Measurements from ENCODE around the gene SLC25A48.

Gene SLC25A48

GRCh38 chr5:135834639-135835529 is at the start of gene SLC25A48:
Gene SLC25A48 (plus strand): TSS chr5:135834663. CDS start chr5:135834848, 185 bp downstream.
- H3K9ac ChIP-seq: peak within 1 kb of the TSS in 4 of 11 experiments; percentile 13 to 46 (median 39); a peak in 5 of 22 replicates
- peak within 1 kb of the TSS; percentile 84 to 99 (median 91) for H3K4me2 ChIP-seq
- H3K4me3 ChIP-seq: peak within 1 kb of the TSS; percentile 49 to 69 (median 58)
- H3K36me3 ChIP-seq: no peaks in the 10 kb centered on the region
- TF ChIP-seq Cebpa-rat (IDR thresholded peaks at IDR 0.05): no peak
- H3K4me1 ChIP-seq: peaks cover 0 to 11% (median 2%) of the 10 kb centered on the region in 10 experiments; a peak in 5 of 20 replicates
- H4K20me1 ChIP-seq: peaks cover 0 to 8% (median 0%) of the 10 kb centered on the region in 11 experiments; a peak in 4 of 22 replicates
- no peak within 1 kb of the TSS for H3K27ac ChIP-seq
- peaks cover 19 to 34% (median 26%) of the 10 kb centered on the region in 11 experiments for H3K9me3 ChIP-seq (replicated peaks in 1 of 11)
- peaks cover 20 to 42% (median 26%) of the 10 kb centered on the region in 11 experiments for H3K27me3 ChIP-seq

GRCh38 chr5:135800656-135801055 is 33.8 kb upstream of the SLC25A48 start:
- no peaks in the 10 kb centered on the region for H4K20me1 ChIP-seq
- no peak overlapping the region for H3K27ac ChIP-seq
- peaks cover 0 to 4% (median 0%) of the 10 kb centered on the region in 11 experiments; a peak in 3 of 22 replicates for H3K9me3 ChIP-seq (replicated peaks in 1 of 11)
- no peaks in the 10 kb centered on the region for H3K4me1 ChIP-seq
- H3K9ac ChIP-seq: no peak overlapping the region
- H3K27me3 ChIP-seq: no peaks in the 10 kb centered on the region
- H3K4me2 ChIP-seq: no peak overlapping the region
- no peak overlapping the region for H3K4me3 ChIP-seq
- no peak for TF ChIP-seq Cebpa-rat (IDR thresholded peaks at IDR 0.05)
- no peaks in the 10 kb centered on the region for H3K36me3 ChIP-seq

- Histone ChIP-seq H3K4me3 (no peak overlapping the region), H3K4me2 (peak overlapping the region in 9 of 11 experiments; percentile 14 to 61 (median 36); a peak in 16 of 22 replicates), H3K27ac (peak overlapping the region in 5 of 11 experiments; percentile 25 to 40 (median 36); a peak in 6 of 22 replicates), H3K27me3 (no peaks in the 10 kb centered on the region), H3K9me3 (replicated peaks in 1 of 11) (peaks cover 0 to 26% (median 8%) of the 10 kb centered on the region in 11 experiments; a peak in 10 of 22 replicates), H4K20me1 (no peaks in the 10 kb centered on the region), H3K36me3 (no peaks in the 10 kb centered on the region), H3K9ac (no peak overlapping the region), H3K4me1 (peaks cover 0 to 12% (median 10%) of the 10 kb centered on the region in 10 experiments; a peak in 15 of 20 replicates)
- peak in 1 of 11 experiments; percentile 6; a peak in 1 of 22 replicates for TF ChIP-seq Cebpa-rat (IDR thresholded peaks at IDR 0.05)
Observed at GRCh38 chr5:135810188-135810943, 24.1 kb upstream of the SLC25A48 start.

DNA sequence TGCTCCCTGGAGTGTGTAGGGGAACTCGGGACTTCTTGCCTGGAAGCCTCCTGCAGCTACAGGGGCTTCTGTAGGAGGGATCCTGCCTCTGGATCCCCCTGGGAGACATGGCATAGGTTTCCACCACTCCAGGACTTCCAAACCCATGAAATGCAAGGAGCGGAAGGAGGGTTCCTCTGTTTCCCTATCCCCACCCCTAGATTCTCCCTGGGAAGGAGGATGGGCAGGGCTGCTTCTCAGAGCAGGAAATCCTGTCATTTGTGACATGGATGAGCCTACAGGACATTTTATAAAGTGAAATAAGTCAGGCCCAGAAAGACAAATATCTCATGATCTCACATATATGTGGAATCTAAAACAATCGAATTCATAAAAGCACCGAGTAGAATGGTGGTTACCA is 23.5 kb upstream of the SLC25A48 start:
- Histone ChIP-seq H3K9me3 (replicated peaks in 1 of 11) (peaks cover 0 to 27% (median 8%) of the 10 kb centered on the region in 11 experiments; a peak in 10 of 22 replicates), H3K4me2 (no peak overlapping the region), H3K36me3 (no peaks in the 10 kb centered on the region), H3K27ac (peak overlapping the region in 4 of 11 experiments; percentile 30 to 40 (median 36); a peak in 4 of 22 replicates), H4K20me1 (no peaks in the 10 kb centered on the region), H3K27me3 (no peaks in the 10 kb centered on the region), H3K4me3 (no peak overlapping the region), H3K9ac (no peak overlapping the region), H3K4me1 (peaks cover 0 to 12% (median 10%) of the 10 kb centered on the region in 10 experiments; a peak in 15 of 20 replicates)
- TF ChIP-seq Cebpa-rat (IDR thresholded peaks at IDR 0.05): no peak

DNA sequence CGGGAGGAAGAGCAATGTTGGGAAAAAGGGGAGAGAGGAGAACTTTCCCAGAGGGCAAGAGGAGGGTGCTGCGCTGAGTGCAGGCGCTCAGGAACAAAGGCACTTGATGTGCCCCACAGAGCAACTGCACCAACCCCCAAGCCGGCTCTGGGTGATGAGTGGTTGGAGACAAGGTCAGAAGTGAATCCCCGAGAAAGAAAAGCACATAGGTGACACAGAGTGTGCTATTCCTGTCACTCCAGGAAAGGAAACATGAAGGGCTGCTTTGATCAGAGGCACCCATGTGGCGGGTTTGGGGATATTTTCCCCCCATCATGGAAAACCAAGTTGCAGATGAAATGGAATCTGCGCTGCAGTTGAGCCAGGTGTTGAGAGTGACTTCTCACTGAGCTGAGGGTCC is 20.7 kb upstream of the SLC25A48 start:
- Histone ChIP-seq H4K20me1 (no peaks in the 10 kb centered on the region), H3K9ac (no peak overlapping the region), H3K4me2 (no peak overlapping the region), H3K27me3 (no peaks in the 10 kb centered on the region), H3K36me3 (no peaks in the 10 kb centered on the region), H3K9me3 (replicated peaks in 1 of 11) (peaks cover 0 to 27% (median 8%) of the 10 kb centered on the region in 11 experiments; a peak in 10 of 22 replicates), H3K4me3 (no peak overlapping the region), H3K27ac (no peak overlapping the region), H3K4me1 (peaks cover 0 to 12% (median 10%) of the 10 kb centered on the region in 10 experiments; a peak in 15 of 20 replicates)
- TF ChIP-seq Cebpa-rat (IDR thresholded peaks at IDR 0.05): no peak

DNA sequence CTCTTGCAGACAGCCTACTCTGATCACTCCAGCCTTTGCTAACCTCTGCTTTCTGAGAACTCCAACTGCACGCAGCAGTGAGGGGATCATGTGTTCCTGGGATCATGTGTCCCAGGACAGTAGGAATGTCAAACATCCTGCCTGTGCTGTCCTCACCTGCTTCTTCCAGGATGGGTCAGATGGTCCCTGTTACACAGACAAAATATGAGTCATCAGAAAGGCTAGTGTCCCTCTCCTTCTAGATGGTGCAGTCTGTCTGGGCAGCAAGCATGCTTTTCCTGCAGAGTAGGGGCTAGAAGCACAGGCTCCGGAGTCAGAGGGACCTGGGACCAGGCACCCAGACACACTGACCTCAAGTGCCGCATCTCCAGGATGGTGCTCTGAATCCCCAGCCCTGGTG is 20.1 kb upstream of the SLC25A48 start:
- Histone ChIP-seq H3K4me3 (no peak overlapping the region), H3K9me3 (replicated peaks in 1 of 11) (peaks cover 0 to 27% (median 8%) of the 10 kb centered on the region in 11 experiments; a peak in 10 of 22 replicates), H4K20me1 (no peaks in the 10 kb centered on the region), H3K9ac (no peak overlapping the region), H3K36me3 (no peaks in the 10 kb centered on the region), H3K27ac (no peak overlapping the region), H3K4me1 (peaks cover 0 to 12% (median 10%) of the 10 kb centered on the region in 10 experiments; a peak in 15 of 20 replicates), H3K27me3 (no peaks in the 10 kb centered on the region), H3K4me2 (no peak overlapping the region)
- TF ChIP-seq Cebpa-rat (IDR thresholded peaks at IDR 0.05): no peak

- no peak overlapping the region for H3K4me3 ChIP-seq
- no peak overlapping the region for H3K9ac ChIP-seq
- TF ChIP-seq Cebpa-rat (IDR thresholded peaks at IDR 0.05): no peak
- H4K20me1 ChIP-seq: no peaks in the 10 kb centered on the region
- peaks cover 0 to 27% (median 8%) of the 10 kb centered on the region in 11 experiments; a peak in 10 of 22 replicates for H3K9me3 ChIP-seq (replicated peaks in 1 of 11)
- H3K36me3 ChIP-seq: no peaks in the 10 kb centered on the region
- peaks cover 0 to 11% (median 8%) of the 10 kb centered on the region in 10 experiments; a peak in 15 of 20 replicates for H3K4me1 ChIP-seq
- no peak overlapping the region for H3K27ac ChIP-seq
- H3K27me3 ChIP-seq: no peaks in the 10 kb centered on the region
- H3K4me2 ChIP-seq: no peak overlapping the region
Observed at GRCh38 chr5:135814812-135815211, 19.7 kb upstream of the SLC25A48 start.

DNA sequence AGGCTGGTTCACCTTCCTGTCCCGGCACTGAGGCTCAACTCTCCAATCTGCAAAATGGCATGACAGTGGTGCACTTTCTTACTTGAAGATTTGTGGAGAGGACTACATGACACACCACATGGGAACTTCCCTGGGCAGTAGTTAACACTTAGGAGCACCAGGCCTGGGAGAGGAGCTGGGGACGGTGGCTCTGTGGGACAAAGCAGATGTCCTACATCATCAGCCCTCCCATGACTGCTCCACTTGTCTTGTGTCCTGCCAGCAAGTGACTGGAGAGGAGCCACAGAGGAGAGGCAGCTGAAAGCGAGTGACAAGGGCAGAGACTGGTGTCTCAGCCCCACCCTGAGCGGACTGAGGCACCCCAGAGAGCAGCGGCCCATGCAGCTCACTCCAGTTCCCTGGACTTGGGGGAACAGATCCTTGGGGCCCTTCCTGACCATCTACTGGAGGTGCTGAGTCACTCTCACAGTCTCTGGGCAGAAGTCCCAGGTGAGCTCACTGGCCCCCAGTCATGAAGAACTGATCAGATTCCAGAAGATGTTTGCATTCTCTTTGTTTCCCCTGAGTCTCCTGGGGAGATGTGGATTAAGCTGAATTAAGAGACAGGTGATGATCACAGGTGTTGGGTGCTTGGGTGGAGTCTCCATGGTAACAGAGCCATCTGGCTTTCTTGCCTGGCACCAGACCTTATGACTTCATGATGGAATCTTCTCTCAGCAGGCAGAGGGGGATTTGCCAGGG is 13.2 kb upstream of the SLC25A48 start:
- peaks cover 0 to 10% (median 7%) of the 10 kb centered on the region in 10 experiments; a peak in 9 of 20 replicates for H3K4me1 ChIP-seq
- H4K20me1 ChIP-seq: no peaks in the 10 kb centered on the region
- TF ChIP-seq Cebpa-rat (IDR thresholded peaks at IDR 0.05): no peak
- peak overlapping the region in 8 of 11 experiments; percentile 10 to 53 (median 28); a peak in 9 of 22 replicates for H3K4me2 ChIP-seq
- no peaks in the 10 kb centered on the region for H3K9me3 ChIP-seq (replicated peaks in 1 of 11)
- H3K4me3 ChIP-seq: no peak overlapping the region
- no peaks in the 10 kb centered on the region for H3K36me3 ChIP-seq
- H3K27me3 ChIP-seq: no peaks in the 10 kb centered on the region
- no peak overlapping the region for H3K27ac ChIP-seq
- H3K9ac ChIP-seq: no peak overlapping the region
